HepG2 (cell line): ENCODE results near the gene JPT1. TPM values are rescaled to one million over a fixed set of nuclear protein-coding genes. Genes with fewer than 3 reads are reported as not detected.

Experiments
- ATAC-seq: fragments of 200-7000 bp; cut with Tn5 transposase; 3 replicates; pipeline ENCODE4 v1.9.1; 2020; ENCODE audit warnings: mild to moderate bottlenecking, moderate library complexity
- BruUV-seq: library from RNA; stranded (reverse); fragments of 400-500 nt; replicated peaks from 2 replicates; lab custom pipeline; 2021; lab: Mats Ljungman, UMichigan
- CTCF ChIA-PET: fragments of 300-600 bp; formaldehyde crosslinking; extraction: SDS; loops from one replicate; lab custom pipeline; 2021; ENCODE audit warnings: low total read pairs, inconsistent platforms, low intra/inter-chr PET ratio; lab: Yijun Ruan, JAX
- POLR2A ChIA-PET: fragments of 350-600 bp; sonication (Branson Sonifier 250); formaldehyde crosslinking; loops from one replicate; lab custom pipeline; 2020; ENCODE audit warnings: antibody characterized with exemption, inconsistent platforms; lab: Yijun Ruan, JAX
- DNase-seq: peaks from one replicate; pipeline ENCODE4 v3.0.0-alpha.2; 2015; ENCODE audit warnings: low spot score
- FAIRE-seq: peaks from 3 replicates; lab custom pipeline; 2011; peaks lifted over from hg19 to GRCh38; lab: Jason Lieb, UNC
- H2AFZ ChIP-seq: one replicate; pipeline ENCODE4 v1.6.1; 2011; ENCODE audit warnings: low read length, inconsistent platforms
- H3K27ac ChIP-seq: fragments of 300-600 bp; 3 replicates; pipeline ENCODE4 v1.8.0; 2011; ENCODE audit warnings: mixed run types, mild to moderate bottlenecking, mixed read lengths, low read length, inconsistent platforms; ENCODE audit not compliant: insufficient read depth; ENCODE audit errors: extremely low read length
- H3K27me3 ChIP-seq, 2 experiments: fragments of 200-600 bp in 1 of 2; 2 replicates in 1 of 2; 3 replicates in 1 of 2; pipeline versions ENCODE4 v1.6.0 to v1.8.0; 2011; ENCODE audit warnings: low read length in 2 of 2, mild to moderate bottlenecking in 2 of 2, moderate library complexity in 2 of 2, inconsistent platforms in 1 of 2; ENCODE audit not compliant: insufficient read depth in 2 of 2, control insufficient read depth in 1 of 2
- H3K36me3 ChIP-seq, 2 experiments: fragments of 200-600 bp in 1 of 2; replicated peaks in 1 of 2; 2 replicates in 1 of 2; 3 replicates in 1 of 2; pipeline versions ENCODE4 v1.5.1 to v1.8.0; 2011; ENCODE audit warnings: low read length in 2 of 2, inconsistent platforms in 1 of 2; ENCODE audit not compliant: insufficient read depth in 2 of 2, control insufficient read depth in 1 of 2
- H3K4me1 ChIP-seq: 2 replicates; pipeline ENCODE4 v1.5.1; 2012; ENCODE audit warnings: low read length, inconsistent platforms; ENCODE audit not compliant: insufficient read depth
- H3K4me2 ChIP-seq: 2 replicates; pipeline ENCODE4 v1.6.0; 2011; ENCODE audit warnings: low read depth, low read length, inconsistent platforms
- H3K4me3 ChIP-seq, 3 experiments: fragments of 200-600 bp in 1 of 3; sonication (generic), shearing (Covaris generic) in 1 of 3; replicated peaks in 1 of 3; 2 replicates each; pipeline ENCODE4 v1.5.1; 2011 to 2016; ENCODE audit warnings: low read length in 3 of 3, inconsistent platforms in 2 of 3, low read depth in 2 of 3, mild to moderate bottlenecking in 2 of 3, control low read depth in 1 of 3, mixed read lengths in 1 of 3; ENCODE audit not compliant: insufficient read depth in 1 of 3
- H3K79me2 ChIP-seq: one replicate; pipeline ENCODE4 v1.6.1; 2011; ENCODE audit warnings: low read length, inconsistent platforms; ENCODE audit not compliant: insufficient read depth
- H3K9ac ChIP-seq: 2 replicates; pipeline ENCODE4 v1.6.0; 2011; ENCODE audit warnings: mild to moderate bottlenecking, low read depth, low read length, inconsistent platforms; ENCODE audit not compliant: insufficient read depth
- H3K9me3 ChIP-seq: 2 replicates; pipeline ENCODE4 v1.5.1; 2012; ENCODE audit warnings: mild to moderate bottlenecking, low read length
- H4K20me1 ChIP-seq: 2 replicates; pipeline ENCODE4 v1.6.0; 2011; ENCODE audit warnings: inconsistent platforms, mild to moderate bottlenecking, low read length, moderate library complexity; ENCODE audit not compliant: insufficient read depth
- BORCS8-MEF2B ChIP-seq: sonication (generic); formaldehyde crosslinking; IDR thresholded peaks from 2 replicates; pipeline ENCODE4 v1.8.0; 2022; ENCODE audit warnings: mild to moderate bottlenecking, missing genetic modification reagents
- RBFOX2 ChIP-seq: fragments of 200-400 bp; formaldehyde crosslinking; IDR thresholded peaks from 2 replicates; pipeline ENCODE4 v1.6.1; 2017; ENCODE audit warnings: low read depth, mild to moderate bottlenecking, low read length
- REPIN1 ChIP-seq: sonication (generic); formaldehyde crosslinking; IDR thresholded peaks from 2 replicates; pipeline ENCODE4 v1.8.0; 2022; ENCODE audit warnings: missing genetic modification reagents, low read depth, mild to moderate bottlenecking, borderline replicate concordance
- SALL1 ChIP-seq: sonication (generic); formaldehyde crosslinking; IDR thresholded peaks from 2 replicates; pipeline ENCODE4 v1.8.0; 2022; ENCODE audit warnings: mild to moderate bottlenecking, missing genetic modification reagents
- ZNF33B ChIP-seq: sonication (generic); formaldehyde crosslinking; IDR thresholded peaks from 2 replicates; pipeline ENCODE4 v1.5.1; 2020; ENCODE audit warnings: mild to moderate bottlenecking, missing genetic modification reagents
- WGBS: methylation state at CpG from one replicate; pipeline ENCODE4 v1.1.6; 2017; ENCODE audit warnings: low lambda C conversion rate; 5-methylcytosine and 5-hydroxymethylcytosine counted together
- in situ Hi-C: cut with HindIII; loops from 2 replicates; pipeline ENCODE4 v1.10.0; 2017; ENCODE audit warnings: low pct_unique_long_range_greater_than_20kb; ENCODE audit not compliant: extremely low pct_ligation_motif_present
- intact Hi-C: fragments of 100-400 bp; cut with micrococcal nuclease; formaldehyde crosslinking; loops from one replicate; pipeline ENCODE4 v1.10.0; 2022; ENCODE audit not compliant: unreplicated experiment
- polyA plus RNA-seq, 8 experiments: library from polyadenylated mRNA; depleted of rRNA in 3 of 8; stranded (reverse) in 7 of 8; unstranded in 1 of 8; fragments of >200 nt; fragmentation: Illumina TruSeq in 4 of 8; extraction: Trizol in 4 of 8; gene quantifications; 2 replicates each; pipeline versions ENCODE4 v1.2.1 to v1.2.3, GENCODE V29; 2011 to 2016; ENCODE audit warnings: low read depth in 4 of 8, missing spikeins in 1 of 8, mixed read lengths in 1 of 8; ENCODE audit not compliant: insufficient read depth in 1 of 8
- total RNA-seq, 5 experiments: library from RNA; depleted of rRNA; stranded (reverse); fragments of >200 nt; fragmentation: Illumina TruSeq; extraction: Trizol; gene quantifications; 2 replicates each; pipeline ENCODE4 v1.2.3, GENCODE V29; 2016; ENCODE audit warnings: low read depth in 1 of 5
- TF ChIP-seq, protein P1 (sequence below): sonication (generic); formaldehyde crosslinking; IDR thresholded peaks from 2 replicates; pipeline ENCODE4 v1.9.0; 2021; ENCODE audit warnings: missing genetic modification reagents, borderline replicate concordance

JPT1 gene
- total and polyA plus RNA-seq, 2 of the 13 experiments (the other 11 are each of a cell fraction or from before 2014, with no cell fraction given) = 43.3 to 256 TPM

- no peaks in the 10 kb centered on the region for H4K20me1 ChIP-seq
- no peak overlapping the region for H3K4me2 ChIP-seq
- intact Hi-C loops (no loop called here), in situ Hi-C loops (no loop called here)
- BruUV-seq = no TSS peak
- TF ChIP-seq BORCS8-MEF2B (CRISPR knock-in tag) (no peak), SALL1 (CRISPR knock-in tag) (no peak), RBFOX2 (0 out of 2 replicates have a peak, but pooled peaks have one; percentile 26), REPIN1 (no peak), ZNF33B (no peak)
- TF ChIP-seq, protein P1, sequence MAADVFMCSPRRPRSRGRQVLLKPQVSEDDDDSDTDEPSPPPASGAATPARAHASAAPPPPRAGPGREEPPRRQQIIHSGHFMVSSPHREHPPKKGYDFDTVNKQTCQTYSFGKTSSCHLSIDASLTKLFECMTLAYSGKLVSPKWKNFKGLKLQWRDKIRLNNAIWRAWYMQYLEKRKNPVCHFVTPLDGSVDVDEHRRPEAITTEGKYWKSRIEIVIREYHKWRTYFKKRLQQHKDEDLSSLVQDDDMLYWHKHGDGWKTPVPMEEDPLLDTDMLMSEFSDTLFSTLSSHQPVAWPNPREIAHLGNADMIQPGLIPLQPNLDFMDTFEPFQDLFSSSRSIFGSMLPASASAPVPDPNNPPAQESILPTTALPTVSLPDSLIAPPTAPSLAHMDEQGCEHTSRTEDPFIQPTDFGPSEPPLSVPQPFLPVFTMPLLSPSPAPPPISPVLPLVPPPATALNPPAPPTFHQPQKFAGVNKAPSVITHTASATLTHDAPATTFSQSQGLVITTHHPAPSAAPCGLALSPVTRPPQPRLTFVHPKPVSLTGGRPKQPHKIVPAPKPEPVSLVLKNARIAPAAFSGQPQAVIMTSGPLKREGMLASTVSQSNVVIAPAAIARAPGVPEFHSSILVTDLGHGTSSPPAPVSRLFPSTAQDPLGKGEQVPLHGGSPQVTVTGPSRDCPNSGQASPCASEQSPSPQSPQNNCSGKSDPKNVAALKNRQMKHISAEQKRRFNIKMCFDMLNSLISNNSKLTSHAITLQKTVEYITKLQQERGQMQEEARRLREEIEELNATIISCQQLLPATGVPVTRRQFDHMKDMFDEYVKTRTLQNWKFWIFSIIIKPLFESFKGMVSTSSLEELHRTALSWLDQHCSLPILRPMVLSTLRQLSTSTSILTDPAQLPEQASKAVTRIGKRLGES (CRISPR knock-in tag) = no peak
- DNase-seq (no peak), FAIRE-seq (no peak), ATAC-seq (no peak)
- no peak overlapping the region for H3K9ac ChIP-seq
- no peak overlapping the region for H3K4me3 ChIP-seq
- H3K79me2 ChIP-seq = peaks cover 15% of the 10 kb centered on the region
- no peaks in the 10 kb centered on the region for H3K9me3 ChIP-seq
- WGBS = 96% methylated on average over 11 of the region's 11 CpGs
- H3K27me3 ChIP-seq = no peaks in the 10 kb centered on the region
- POLR2A ChIA-PET = interaction anchor here (1.3 to 1.8 kb wide), 2 partner anchors 10 to 13 kb away, joined by 5 to 6 read pairs; partner anchors contain the start of genes JPT1 and NT5C
- H3K4me1 ChIP-seq = peaks cover 14% of the 10 kb centered on the region
- H3K36me3 ChIP-seq = peaks cover 42 to 84% of the 10 kb centered on the region in 2 experiments
- H3K27ac ChIP-seq = no peak overlapping the region
- CTCF ChIA-PET = no interaction called here
- no peak overlapping the region for H2AFZ ChIP-seq
These were observed 9.3 kb downstream of the JPT1 start for GRCh38 chr17:75144816-75145512.
